GM19397 (cell line): Measurements from ENCODE around the gene LDLRAD4.

ENCODE experiments used
- ATAC-seq: cut with Tn5 transposase; IDR thresholded peaks from one replicate; pipeline ENCODE4 v1.9.1; 2021; ENCODE audit warnings: mild to moderate bottlenecking, moderate library complexity; ENCODE audit not compliant: unreplicated experiment

Gene LDLRAD4

DNA sequence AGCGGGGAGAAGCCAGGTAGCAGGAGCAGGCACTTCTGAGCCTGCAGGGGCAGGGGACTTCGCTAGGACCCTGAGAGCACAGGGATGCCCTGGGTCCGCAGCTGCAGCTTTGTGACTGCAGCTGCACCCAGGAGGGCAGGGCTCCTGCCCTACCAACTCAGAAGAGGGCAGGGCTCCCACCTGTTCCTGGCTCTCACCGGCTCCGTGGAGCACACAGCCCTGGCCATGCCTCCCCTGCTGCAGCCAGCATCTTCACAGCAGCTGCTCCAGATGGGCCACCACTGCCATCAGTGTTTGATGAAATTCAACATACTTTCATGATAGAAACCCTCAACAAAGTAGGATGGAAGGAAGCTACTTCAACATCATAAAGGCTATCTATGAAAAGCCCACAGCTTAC lies 415.1 kb downstream of the LDLRAD4 start:
- ATAC-seq, result no peak

DNA sequence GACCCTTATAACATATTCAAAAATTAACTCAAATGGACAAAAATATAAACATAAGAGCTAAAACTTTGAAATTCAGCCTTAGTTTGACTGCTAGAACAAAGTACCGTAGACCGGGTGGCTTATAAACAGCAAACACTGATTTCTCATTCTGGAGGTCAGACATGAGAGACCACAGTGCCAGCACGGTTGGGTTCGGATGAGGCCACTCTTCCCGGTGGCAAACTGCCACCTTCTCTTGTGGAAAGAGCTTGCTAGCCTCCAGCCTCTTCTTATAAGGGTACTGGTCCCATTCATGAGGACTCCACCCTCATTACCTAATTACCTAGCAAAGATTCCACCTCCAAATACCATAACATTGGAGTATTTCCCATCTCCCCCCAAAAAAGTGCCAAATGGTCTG lies 416.5 kb downstream of the LDLRAD4 start:
- no peak for ATAC-seq

DNA sequence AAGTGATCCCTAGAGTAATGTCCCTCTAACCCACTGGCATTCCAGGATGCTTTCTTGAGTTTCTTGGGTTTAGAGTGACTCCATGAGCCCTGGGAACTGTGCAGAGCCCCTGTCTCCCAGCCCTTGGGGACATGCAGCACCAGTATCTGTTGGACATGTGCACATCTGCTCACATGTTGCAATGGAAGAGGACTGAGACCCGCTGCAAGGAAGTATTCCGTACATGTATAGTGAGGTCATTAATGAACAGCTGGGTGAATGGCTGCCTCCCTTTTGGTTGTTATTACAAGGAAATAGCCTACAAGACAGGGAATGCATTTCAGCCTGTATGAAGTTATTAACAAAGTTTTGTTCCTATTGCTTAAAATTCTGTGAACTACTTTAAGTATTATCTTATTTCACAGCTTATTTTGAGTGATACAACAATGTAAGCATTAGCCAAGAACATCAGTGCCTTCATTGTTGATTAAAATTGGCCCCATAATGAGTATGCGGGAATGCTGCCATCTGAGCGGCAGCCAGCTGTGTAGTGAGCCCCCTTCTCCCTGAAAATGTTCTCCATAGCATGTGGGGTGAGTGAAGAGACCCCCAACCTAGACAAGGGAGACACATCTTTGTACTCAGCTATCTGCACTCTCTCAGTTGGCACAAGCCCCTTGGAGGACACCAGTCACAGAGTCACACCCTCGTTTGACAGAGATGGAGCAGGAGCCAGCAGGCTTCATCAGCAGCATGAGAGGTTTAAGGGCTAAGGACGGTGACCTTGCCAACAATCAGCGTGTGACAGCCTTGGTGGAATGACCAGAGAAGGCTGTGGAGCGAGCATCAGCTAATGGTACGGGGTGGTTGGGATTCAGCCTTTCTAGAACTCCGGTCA lies 420.4 kb downstream of the LDLRAD4 start:
- no peak for ATAC-seq

DNA sequence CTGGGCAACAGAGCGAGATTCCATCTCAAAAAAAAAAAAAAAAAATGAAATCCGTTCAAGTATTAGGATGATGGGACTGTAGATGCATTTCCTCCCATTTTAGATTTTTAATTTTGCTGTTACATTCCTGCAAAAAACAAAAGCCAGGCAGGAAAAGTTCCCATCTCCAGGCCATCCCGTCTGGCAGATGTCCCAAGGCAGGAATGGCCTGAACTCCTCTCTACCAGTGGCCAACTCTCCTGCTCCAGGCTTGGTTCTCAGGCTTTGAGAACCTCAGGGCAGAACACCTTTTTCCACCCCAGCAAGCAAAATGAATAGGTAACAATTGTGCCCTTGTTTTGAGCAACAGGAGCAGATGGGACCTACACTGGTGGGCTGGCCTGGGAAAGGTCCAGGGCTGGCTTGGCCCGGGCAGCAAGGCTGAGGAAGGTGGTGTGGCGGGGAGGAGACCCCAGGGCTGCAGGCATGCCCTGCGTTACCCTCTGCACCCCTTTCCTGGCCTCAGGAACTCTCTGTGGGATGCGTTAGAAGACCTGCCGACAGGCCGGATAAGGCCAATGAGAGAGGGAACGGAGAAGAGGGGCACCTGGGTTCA lies 421.8 kb downstream of the LDLRAD4 start:
- ATAC-seq, result no peak

DNA sequence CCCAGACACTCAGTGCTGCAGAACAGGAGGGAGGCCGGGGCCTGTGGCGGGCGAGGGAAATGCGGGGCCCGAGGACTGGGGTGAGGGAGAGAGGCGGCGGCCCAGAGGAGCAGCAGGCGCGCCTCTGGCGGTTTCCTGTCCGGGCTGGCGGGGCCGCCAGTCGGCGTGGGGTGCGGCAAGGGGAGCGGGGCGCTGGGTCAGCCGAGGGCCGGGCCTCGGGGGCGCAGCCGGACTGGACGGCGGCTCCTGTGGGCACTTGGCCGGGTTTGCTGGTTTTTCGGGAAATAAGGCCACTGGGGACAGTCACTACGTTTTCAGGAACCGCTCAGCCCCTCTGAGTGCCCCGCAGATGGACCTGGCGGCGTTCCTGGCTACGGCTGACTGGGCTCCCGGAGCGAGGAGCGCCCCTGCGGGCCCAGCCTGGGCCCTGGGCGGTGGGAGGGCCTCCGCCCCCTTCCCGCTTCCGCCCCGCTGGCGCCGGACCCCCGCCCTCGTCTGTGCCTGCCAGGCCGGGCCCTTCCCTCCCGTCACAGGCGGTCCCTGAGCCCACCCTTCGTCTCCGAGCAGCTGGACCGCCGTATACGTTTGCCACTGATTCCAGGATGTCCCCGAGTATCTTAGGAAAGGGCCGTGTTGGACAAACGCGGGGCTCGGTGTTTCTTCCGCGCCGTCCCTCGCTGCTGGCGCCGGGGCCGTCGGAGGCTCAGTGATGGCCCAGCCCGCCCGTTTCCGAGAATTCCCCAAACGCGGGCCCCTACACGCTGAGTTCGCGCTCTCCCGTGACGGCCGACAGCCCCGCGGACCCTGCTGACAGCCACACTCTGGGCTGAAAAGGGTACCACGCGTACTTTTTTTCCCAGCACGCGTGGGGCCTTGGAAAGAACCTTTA lies 423.2 kb downstream of the LDLRAD4 start:
- ATAC-seq, result no peak

DNA sequence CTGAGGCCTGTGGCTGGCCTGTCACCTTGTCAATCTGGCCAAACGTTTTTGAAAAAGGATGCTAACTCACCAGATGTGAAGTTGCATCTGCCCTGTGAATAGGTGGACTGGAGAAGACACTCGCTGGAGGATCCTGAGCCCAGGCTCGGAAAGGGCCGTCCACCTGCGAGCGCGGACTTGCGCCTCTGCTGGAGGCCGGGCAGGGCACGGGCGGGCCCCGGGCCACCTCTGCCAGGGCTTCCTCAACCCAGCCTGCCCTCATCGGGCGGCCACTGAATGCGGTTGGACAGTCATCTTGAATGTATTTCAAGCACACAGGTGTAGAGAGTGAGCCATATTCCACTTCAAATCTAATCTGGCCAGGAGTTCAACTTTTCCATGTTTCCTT lies 423.9 kb downstream of the LDLRAD4 start:
- no peak for ATAC-seq

DNA sequence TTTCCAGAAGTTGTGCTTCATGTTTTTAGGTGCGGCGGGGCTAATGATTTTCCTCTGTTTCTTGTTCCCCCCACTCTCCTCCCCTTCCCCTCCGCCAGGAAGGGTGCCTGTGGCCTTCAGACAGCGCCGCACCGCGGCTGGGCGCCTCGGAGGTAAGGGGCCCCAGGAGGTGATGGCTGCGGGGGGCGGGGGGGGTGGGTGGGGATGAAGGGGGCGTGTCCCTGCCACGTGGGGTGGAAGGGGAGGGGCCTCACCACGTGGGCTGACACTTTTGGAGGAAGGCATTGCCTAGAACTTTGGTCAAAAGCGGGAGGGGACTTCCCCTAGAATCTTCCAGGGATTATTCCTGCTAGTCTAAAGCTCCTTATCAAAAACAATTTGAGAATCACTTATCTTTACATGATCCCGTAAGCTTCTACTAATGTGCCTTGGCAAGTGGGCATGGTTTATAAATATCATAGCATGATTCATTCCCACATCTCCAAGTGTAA lies 424.7 kb downstream of the LDLRAD4 start:
- ATAC-seq, result no peak

DNA sequence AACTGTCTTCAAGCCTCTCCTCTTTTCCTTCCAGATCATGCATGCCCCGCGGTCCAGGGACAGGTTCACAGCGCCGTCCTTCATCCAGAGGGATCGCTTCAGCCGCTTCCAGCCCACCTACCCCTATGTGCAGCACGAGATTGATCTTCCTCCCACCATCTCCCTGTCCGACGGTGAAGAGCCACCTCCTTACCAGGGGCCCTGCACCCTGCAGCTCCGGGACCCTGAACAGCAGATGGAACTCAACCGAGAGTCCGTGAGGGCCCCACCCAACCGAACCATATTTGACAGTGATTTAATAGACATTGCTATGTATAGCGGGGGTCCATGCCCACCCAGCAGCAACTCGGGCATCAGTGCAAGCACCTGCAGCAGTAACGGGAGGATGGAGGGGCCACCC lies 426.5 kb downstream of the LDLRAD4 start:
- no peak for ATAC-seq

DNA sequence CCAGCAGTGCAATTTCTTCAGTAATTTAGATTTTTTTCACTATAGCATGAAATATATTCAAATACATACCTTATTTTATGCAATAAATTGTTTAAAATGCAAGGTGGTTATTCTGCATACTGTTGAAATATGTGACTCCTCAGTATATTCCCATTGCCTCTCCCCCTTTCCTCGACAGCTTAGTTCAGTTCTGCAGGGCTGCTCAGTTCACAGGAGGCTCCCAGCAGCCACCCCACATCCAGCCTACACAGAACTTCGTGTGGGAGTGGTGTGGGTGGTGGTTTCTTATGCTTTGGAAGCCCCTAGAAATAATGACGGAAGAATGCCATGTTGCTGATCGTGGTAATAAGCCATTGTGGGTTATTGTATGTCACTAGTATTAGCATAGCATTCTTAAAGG lies 428.1 kb downstream of the LDLRAD4 start:
- ATAC-seq, result no peak

DNA sequence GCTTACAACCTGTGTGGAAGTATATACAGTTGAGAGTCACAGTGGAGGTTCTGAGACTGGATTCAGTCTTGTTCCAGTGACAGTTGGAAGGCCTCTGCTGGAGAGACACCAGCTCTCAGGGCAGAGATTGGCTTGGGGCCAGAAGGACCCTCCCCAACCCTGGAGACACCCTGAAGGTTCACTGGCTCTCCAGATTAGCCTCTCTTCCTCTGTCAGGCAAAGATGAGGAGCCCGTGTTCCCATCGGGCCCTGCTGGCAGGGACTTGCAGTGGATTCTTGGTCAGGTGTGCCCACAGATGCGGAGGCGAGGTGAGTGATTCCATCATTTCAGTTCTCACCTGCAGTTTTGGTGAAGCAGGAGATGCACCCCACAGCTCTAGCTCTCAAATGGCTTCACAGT lies 429.2 kb downstream of the LDLRAD4 start:
- no peak for ATAC-seq

DNA sequence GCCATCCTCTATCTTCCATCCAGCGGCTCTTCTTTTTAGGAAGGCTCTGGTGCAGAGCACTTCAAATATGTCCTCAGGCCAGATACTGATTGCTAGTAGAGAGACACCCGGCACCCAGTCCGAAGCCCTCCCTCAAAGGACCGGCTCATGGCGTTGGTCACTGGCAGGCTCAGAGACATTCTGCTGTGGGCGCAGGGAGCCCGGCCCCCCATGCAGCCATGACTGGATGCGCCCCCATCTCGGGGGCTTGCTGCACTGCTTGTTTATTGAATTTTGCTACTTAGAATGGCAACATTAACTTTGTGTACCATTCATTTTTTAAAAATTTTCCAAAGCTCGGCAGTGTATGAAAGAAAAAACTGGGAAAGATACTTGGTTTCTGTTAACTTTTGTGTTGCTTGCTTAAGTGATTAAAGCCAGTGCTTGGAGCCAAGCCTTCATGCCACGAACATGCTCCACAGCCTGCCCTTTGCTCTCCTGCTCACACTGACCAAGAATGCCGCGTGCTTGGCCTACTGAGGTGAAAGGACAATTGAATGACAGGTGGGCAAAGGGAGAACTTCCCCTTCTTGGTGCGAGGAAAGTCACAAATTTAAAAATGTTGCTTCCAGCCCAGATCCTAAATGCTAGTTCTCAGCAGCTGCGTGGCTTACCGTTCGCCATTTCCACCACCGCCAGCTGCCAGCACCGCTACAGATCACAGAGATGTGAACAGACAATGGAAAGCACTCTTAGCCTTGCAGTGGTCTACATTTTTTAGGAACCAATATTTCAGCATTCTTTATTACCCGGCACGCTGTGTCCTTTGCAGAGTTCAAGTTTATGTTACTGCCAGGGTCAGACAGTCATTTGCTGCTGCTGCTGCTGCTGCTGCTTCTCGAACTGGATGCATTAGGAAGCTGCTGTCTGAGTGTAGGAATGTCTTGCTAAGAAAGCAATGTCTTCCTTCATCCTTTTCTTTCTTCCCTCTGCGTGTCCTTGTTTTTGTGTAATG lies 431.1 kb downstream of the LDLRAD4 start:
- no peak for ATAC-seq

DNA sequence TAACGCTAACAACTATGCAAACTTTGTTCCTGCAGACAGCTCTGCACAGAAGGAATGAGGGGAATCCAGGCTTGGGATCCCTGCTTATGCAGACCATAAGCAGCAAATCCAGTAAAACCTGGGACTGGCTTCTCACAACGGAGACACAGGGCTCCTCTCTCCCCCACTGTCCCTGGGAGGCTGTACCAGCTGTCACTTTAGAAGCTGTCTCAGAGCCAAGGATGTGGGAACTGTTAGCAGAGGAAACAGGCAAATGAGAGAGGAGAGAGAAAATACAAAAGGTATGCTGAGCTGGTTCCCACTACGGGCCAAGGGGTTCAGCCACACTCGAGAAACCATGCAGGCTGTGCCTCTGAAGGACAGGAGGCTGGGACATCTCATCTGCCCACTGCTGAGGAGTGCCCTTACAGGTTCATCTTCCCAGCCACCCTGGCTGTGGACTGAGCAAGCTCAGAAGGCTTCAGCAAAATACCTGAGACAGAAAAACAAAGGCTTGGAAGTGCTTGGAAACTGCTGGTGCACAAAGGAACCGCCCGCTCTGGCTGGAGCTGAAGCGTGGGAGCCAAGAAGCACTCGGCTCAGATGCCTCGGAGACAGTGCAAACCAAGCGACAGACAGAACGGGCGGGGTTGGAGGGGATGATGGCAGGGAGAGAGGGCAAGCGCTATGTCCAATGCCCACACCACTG lies 435.3 kb downstream of the LDLRAD4 start:
- ATAC-seq, result no peak

DNA sequence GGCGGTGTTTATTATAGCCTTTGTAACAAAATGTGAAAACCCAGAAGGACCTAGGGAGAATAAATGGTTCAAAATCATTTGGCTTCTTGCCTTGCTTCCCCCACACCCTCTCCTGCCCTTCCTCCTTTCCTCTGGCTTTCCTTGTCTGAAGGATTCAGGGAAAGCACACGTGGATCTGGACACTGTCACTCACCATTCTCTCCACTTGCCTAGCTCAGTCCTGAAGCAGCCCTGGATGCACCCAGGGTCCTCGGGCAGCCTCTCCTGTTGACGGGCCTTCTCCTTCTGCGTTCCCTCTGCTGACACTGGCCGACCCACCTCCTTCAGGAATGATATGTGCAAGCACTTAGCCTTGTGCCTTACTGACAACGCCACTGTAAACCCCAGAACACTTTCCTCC lies 439.4 kb downstream of the LDLRAD4 start:
- no peak for ATAC-seq

DNA sequence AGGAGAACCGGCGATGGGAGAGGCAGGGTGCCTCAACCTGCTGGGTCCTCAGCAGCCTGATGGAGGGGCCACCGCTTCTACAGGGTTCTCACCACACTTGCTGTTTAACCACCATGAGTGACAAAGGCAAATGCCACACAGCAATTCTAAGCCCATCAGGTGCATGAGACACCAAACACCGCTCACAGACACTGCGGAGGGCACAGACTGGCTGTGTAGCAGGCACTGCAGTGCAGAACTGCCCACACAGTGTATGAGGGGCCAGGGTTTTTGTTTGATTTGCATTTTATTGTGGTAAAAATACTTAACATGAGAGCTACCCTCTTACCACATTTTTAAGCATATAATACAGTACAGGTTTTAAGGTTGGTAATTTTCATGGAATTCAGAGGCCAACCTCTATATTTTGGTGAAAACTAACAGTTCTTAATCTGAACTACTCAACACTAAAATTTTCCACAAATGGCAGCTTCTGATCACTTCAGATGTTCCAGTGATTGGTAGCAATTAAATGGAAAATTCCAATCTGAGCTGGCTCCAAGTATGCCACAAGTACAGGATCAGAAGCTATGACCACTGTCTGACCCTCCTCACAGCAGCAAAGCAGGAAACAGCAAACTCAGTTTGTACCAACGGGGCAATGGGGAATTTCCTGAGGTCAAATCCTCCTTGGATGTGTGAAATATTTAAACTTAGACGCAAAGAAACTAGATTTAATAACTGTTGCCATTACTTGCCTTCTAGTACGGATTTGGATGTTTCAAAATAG lies 440.1 kb downstream of the LDLRAD4 start:
- no peak for ATAC-seq

DNA sequence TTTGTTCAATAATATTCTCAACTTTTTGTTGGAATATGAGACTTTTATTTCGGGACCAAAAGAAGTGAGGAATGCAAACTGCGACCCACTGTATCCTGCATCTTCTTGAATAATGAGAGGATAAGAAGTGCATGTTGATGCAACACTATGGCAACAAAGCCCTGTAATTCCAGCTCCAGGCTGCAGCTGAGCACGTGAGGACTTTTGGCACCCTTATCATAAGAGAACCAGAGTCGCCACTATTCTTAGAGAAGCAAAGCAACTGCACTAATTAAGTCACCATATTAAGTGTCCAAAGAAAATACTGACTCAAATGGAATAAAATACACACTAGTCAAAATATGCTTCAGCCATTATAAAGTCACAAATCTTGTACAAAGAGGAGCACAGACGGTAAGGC lies 441.9 kb downstream of the LDLRAD4 start:
- no peak for ATAC-seq

DNA sequence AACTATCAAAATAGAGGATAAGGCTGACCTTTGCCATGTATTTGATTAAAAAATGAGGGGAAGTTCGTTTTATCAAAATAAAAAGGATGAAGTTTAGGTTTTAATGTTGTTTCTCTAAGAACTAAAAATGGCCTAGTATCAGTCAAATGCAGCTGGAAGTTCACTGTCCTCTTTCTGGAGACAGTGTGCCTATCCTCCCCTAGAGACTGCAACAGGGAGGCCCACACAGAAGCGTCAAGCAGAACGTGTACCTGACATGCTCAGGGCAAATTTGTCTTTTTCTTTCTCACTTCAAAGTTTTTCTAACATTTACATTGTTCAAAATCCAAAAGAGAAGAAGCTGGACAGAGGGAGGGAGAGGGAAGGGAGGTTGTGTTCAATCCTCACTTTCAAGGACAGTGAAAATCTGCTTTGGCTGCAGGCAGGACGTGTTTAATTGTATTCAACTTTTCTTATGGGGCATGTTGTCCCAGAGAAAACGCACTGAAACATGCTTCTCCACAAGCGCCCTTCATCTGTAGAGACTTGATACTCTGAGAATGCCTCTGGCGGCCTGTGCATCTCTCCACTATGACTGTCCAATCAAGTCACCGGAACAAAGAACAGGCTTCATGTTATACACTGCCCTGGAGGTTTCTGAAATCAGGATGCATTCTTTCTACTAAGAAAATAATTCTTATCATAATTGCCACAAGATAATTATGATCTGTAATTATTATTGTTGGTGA lies 442.7 kb downstream of the LDLRAD4 start:
- no peak for ATAC-seq

DNA sequence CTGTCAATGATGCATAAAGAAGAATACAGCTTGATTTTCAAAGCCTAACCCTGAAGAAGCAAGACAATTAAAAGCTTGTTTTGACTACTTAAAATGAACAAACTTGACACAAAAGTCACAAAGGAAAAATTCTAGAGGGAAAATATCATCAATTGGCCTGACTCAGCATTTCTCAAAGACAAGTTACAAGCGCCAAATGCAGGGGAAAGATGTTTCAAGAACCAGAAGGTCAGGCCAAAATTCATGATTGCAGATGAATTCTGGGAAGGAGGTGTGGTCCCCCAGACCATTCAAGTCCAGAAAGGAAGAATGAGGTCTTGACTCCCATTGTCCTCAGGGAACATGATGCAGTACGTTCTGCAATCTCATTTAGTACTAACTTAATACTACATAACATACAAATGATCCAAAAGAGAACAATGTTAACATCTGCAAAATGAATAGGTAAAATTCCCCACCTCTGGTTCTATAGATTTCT lies 443.3 kb downstream of the LDLRAD4 start:
- ATAC-seq, result no peak

DNA sequence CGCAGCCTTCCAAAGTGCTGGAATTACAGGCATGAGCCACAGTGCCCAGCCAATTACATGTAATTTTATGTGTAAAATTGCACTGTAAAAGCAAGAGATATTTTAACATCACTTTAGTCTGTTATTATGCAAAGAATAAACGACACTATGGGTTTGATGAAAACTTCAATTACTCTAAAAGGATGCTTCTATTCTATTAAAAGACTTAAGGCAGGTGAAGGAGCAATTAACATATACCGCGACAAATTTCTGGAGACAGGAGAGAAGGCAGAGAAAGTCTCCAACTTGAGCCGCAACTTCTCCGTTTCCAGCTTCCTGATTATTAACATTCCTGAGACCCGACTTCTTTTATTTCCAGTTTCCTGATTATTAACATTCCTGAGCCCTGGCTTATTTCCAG lies 454.1 kb downstream of the LDLRAD4 start:
- no peak for ATAC-seq
